Suprapubic skin (tissue), 4 donors: Measurements from ENCODE around the gene TMEM94. TPM values are rescaled to one million over a fixed set of nuclear protein-coding genes. Genes with fewer than 3 reads are reported as not detected.

Source experiments
- DNase-seq, 2 donors: peaks; one replicate each; pipeline ENCODE4 v3.0.0-alpha.2; 2019; ENCODE audit warnings: low spot score in 2 of 2
- H3K27ac ChIP-seq: fragments of 200-600 bp; sonication (generic); one replicate; pipeline ENCODE4 v1.5.1; 2019
- H3K27me3 ChIP-seq: fragments of 200-600 bp; sonication (generic); one replicate; pipeline ENCODE4 v1.5.1; 2019
- H3K36me3 ChIP-seq: fragments of 200-600 bp; sonication (generic); one replicate; pipeline ENCODE4 v1.5.1; 2019
- H3K4me1 ChIP-seq: fragments of 200-600 bp; sonication (generic); one replicate; pipeline ENCODE4 v1.5.1; 2019
- H3K4me3 ChIP-seq: fragments of 200-600 bp; sonication (generic); one replicate; pipeline ENCODE4 v1.5.1; 2019; ENCODE audit warnings: mild to moderate bottlenecking
- H3K9me3 ChIP-seq: fragments of 200-600 bp; sonication (generic); one replicate; pipeline ENCODE4 v1.5.1; 2019
- CTCF ChIP-seq, 2 donors: fragments of 200-600 bp in 1 of 2; fragments of 450-650 bp in 1 of 2; sonication (generic) in 1 of 2; IDR thresholded peaks; one replicate each; pipeline ENCODE4 v1.5.1; 2016 to 2019; ENCODE audit warnings: antibody characterized with exemption in 2 of 2, mild to moderate bottlenecking in 1 of 2, moderate library complexity in 1 of 2
- EP300 ChIP-seq: sonication (generic); formaldehyde crosslinking; IDR thresholded peaks from one replicate; pipeline ENCODE4 v1.6.1; 2017; ENCODE audit warnings: antibody characterized with exemption
- POLR2A ChIP-seq, 2 donors: fragments of 450-650 bp; IDR thresholded peaks; one replicate each; pipeline ENCODE4 v1.6.1; 2017; ENCODE audit warnings: antibody characterized with exemption in 2 of 2, mild to moderate bottlenecking in 2 of 2, moderate library complexity in 2 of 2
- POLR2AphosphoS5 ChIP-seq, 3 donors: sonication (generic); formaldehyde crosslinking; IDR thresholded peaks; one replicate each; pipeline ENCODE4 v1.6.1; 2017; ENCODE audit warnings: antibody characterized with exemption in 3 of 3
- WGBS: methylation state at CpG from one replicate; pipeline ENCODE4 v1.1.5; 2018; 5-methylcytosine and 5-hydroxymethylcytosine counted together
- total RNA-seq, 4 donors: library from RNA; depleted of rRNA; stranded (reverse); fragments of >200 nt; gene quantifications; one replicate each; pipeline ENCODE4 v1.1.0, GENCODE V29; 2016

TMEM94 gene
- total RNA-seq, 4 donors from 2014 or later = 50.0 to 147 (median 81.7) TPM

DNA sequence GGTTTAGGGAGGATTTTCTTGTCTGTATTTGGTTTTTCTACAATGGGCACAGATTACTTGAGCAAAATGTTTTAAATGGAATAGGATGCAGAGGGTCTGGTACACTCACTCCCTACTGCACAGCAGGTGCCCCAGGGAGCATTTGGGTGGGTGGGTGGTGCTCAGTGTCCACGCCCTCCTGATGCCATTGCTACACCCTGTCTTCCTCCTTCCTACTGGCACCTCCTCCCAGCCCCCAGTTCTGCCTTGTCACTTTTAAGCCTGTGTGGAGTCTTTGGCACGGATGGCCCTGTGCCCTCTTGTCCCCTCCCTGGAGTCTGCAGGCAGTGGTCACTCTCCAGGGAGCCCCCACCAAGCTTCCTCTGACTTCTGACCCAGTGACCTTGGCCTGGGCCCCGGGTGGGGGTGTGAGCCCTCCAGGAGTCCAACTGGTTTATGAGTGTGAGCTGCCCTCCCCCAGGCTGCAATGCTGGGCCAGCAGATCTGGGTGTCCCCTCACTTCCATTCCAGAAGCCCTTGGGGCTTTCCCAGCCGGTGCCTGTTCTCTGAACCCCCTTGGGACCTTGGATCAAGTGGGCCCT is 84.6 kb downstream of the TMEM94 start:
- 61% methylated on average over 4 of the region's 4 CpGs for WGBS
- Histone ChIP-seq H3K9me3 (no peaks in the 10 kb centered on the region), H3K36me3 (no peaks in the 10 kb centered on the region), H3K27ac (no peak overlapping the region), H3K4me3 (no peak overlapping the region), H3K4me1 (peaks cover 12% of the 10 kb centered on the region), H3K27me3 (no peaks in the 10 kb centered on the region)
- DNase-seq = peak in 1 of 2 donors; percentile 56
- no peak for TF ChIP-seq CTCF (IDR thresholded peaks at IDR 0.05)
- no peak for TF ChIP-seq POLR2A (IDR thresholded peaks at IDR 0.05)
- no peak for TF ChIP-seq EP300
- TF ChIP-seq POLR2AphosphoS5 (IDR thresholded peaks at IDR 0.05) = no peak

DNA sequence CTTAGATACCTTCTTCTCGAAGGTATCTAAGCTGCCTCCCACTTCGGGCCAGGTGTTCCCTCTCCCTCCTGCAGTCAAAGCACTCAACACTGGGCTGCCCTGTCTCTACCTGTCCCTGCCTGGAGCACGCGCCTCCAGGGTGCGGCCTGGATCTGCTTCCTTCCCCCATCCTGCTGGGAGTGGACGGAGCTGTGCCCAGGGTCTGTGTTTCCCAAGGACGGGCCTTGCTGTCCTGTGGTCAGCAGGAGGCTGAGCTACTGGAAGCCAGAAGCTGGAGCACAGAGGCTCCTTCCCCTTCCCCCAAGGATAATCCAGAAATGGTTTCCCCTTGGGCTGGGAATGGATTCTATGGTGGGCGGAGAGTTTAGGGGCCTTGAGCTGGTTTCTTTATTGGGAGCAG is 85.8 kb downstream of the TMEM94 start:
- Histone ChIP-seq H3K9me3 (no peaks in the 10 kb centered on the region), H3K4me3 (no peak overlapping the region), H3K27ac (no peak overlapping the region), H3K27me3 (no peaks in the 10 kb centered on the region), H3K4me1 (peaks cover 21% of the 10 kb centered on the region), H3K36me3 (no peaks in the 10 kb centered on the region)
- TF ChIP-seq POLR2A (IDR thresholded peaks at IDR 0.05) (no peak), EP300 (no peak), POLR2AphosphoS5 (IDR thresholded peaks at IDR 0.05) (no peak), CTCF (IDR thresholded peaks at IDR 0.05) (no peak)
- 88% methylated on average over 8 of the region's 8 CpGs for WGBS
- no peak for DNase-seq

DNA sequence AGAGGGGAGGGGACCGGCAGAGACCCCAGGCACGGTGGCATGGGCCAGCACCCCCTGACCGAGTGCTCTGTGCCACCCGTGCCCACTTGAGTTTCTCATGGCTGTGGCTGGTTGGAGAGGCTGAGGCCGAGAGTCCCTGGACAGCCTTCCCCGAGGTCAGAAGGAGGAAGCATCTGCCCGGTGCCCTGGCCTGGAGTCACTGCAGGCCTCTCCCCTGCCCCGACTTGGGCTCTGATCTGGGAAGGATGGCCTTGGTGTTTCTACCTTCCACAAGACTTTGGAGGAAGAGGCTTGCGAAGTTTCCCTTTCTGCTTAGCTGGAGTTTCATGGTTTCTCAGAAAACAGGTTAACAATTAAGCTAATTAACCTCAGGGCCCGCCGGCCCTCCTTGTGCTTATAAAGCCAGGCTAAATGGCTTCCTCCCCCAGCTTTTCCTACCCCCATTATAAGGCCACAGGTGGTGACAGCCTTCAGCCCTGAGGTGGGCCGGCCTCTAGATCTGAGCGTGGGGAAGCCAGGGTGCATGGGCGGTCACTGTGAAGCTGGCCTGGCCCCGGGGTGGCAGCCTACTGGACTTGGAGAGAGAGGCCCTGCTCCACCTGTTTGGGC is 86.4 kb downstream of the TMEM94 start:
- no peaks in the 10 kb centered on the region for H3K27me3 ChIP-seq
- no peak for TF ChIP-seq CTCF (IDR thresholded peaks at IDR 0.05)
- TF ChIP-seq POLR2A (IDR thresholded peaks at IDR 0.05) = no peak
- TF ChIP-seq POLR2AphosphoS5 (IDR thresholded peaks at IDR 0.05) = no peak
- TF ChIP-seq EP300 = no peak
- H3K36me3 ChIP-seq = no peaks in the 10 kb centered on the region
- H3K27ac ChIP-seq = no peak overlapping the region
- no peak overlapping the region for H3K4me3 ChIP-seq
- peaks cover 27% of the 10 kb centered on the region for H3K4me1 ChIP-seq
- no peaks in the 10 kb centered on the region for H3K9me3 ChIP-seq
- peak in 1 of 2 donors; percentile 57 for DNase-seq
- 91% methylated on average over 9 of the region's 15 CpGs for WGBS

GRCh38 chr17:75544250-75544649 is 87.8 kb downstream of the TMEM94 start:
- H3K4me1 ChIP-seq = peaks cover 34% of the 10 kb centered on the region
- DNase-seq = no peak
- no peaks in the 10 kb centered on the region for H3K9me3 ChIP-seq
- no peak overlapping the region for H3K27ac ChIP-seq
- no peaks in the 10 kb centered on the region for H3K27me3 ChIP-seq
- TF ChIP-seq EP300 (no peak), POLR2A (IDR thresholded peaks at IDR 0.05) (no peak)
- H3K4me3 ChIP-seq = no peak overlapping the region
- WGBS = 90% methylated on average over 2 of the region's 8 CpGs
- H3K36me3 ChIP-seq = no peaks in the 10 kb centered on the region

DNA sequence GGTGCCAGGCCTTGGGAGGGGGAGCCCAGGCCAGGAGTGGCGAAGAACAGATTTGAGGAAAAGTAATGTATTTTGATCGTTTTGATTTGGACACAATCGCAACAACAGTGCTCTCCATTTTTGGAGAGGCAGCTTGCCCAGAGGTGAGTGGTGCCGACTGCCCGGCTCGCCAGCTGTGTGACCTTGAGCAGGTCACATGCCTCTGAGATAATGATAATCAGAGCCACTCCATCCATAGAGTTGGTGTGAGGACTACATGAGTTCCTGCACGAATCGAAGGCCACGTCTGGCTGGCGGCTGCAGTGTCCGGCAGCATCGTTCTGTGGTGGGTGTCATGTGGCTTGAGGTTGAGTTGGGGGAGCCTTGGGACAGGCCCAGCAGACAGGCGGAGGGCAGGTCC is 89.7 kb downstream of the TMEM94 start:
- Histone ChIP-seq H3K36me3 (no peaks in the 10 kb centered on the region), H3K4me3 (no peak overlapping the region), H3K27me3 (no peaks in the 10 kb centered on the region), H3K4me1 (peaks cover 35% of the 10 kb centered on the region), H3K9me3 (no peaks in the 10 kb centered on the region), H3K27ac (no peak overlapping the region)
- WGBS = 90% methylated on average over 12 of the region's 13 CpGs
- peak in 1 of 2 donors; percentile 54 for DNase-seq
- no peak for TF ChIP-seq POLR2AphosphoS5 (IDR thresholded peaks at IDR 0.05)
- no peak for TF ChIP-seq POLR2A (IDR thresholded peaks at IDR 0.05)
- no peak for TF ChIP-seq CTCF (IDR thresholded peaks at IDR 0.05)
- TF ChIP-seq EP300 = no peak
